HepG2 (cell line): Measurements from ENCODE around the gene SPATA12. TPM values are rescaled to one million over a fixed set of nuclear protein-coding genes. Genes with fewer than 3 reads are reported as not detected.

Source experiments
- ATAC-seq: fragments of 200-7000 bp; cut with Tn5 transposase; 3 replicates; pipeline ENCODE4 v1.9.1; 2020; ENCODE audit warnings: mild to moderate bottlenecking, moderate library complexity
- BruUV-seq: library from RNA; stranded (reverse); fragments of 400-500 nt; replicated peaks from 2 replicates; lab custom pipeline; 2021; lab: Mats Ljungman, UMichigan
- CTCF ChIA-PET: fragments of 300-600 bp; formaldehyde crosslinking; extraction: SDS; loops from one replicate; lab custom pipeline; 2021; ENCODE audit warnings: low total read pairs, inconsistent platforms, low intra/inter-chr PET ratio; lab: Yijun Ruan, JAX
- POLR2A ChIA-PET: fragments of 350-600 bp; sonication (Branson Sonifier 250); formaldehyde crosslinking; loops from one replicate; lab custom pipeline; 2020; ENCODE audit warnings: antibody characterized with exemption, inconsistent platforms; lab: Yijun Ruan, JAX
- DNase-seq: peaks from one replicate; pipeline ENCODE4 v3.0.0-alpha.2; 2015; ENCODE audit warnings: low spot score
- FAIRE-seq: peaks from 3 replicates; lab custom pipeline; 2011; peaks lifted over from hg19 to GRCh38; lab: Jason Lieb, UNC
- H2AFZ ChIP-seq: one replicate; pipeline ENCODE4 v1.6.1; 2011; ENCODE audit warnings: low read length, inconsistent platforms
- H3K27ac ChIP-seq: fragments of 300-600 bp; 3 replicates; pipeline ENCODE4 v1.8.0; 2011; ENCODE audit warnings: mixed run types, mild to moderate bottlenecking, mixed read lengths, low read length, inconsistent platforms; ENCODE audit not compliant: insufficient read depth; ENCODE audit errors: extremely low read length
- H3K27me3 ChIP-seq, 2 experiments: fragments of 200-600 bp in 1 of 2; 2 replicates in 1 of 2; 3 replicates in 1 of 2; pipeline versions ENCODE4 v1.6.0 to v1.8.0; 2011; ENCODE audit warnings: low read length in 2 of 2, mild to moderate bottlenecking in 2 of 2, moderate library complexity in 2 of 2, inconsistent platforms in 1 of 2; ENCODE audit not compliant: insufficient read depth in 2 of 2, control insufficient read depth in 1 of 2
- H3K36me3 ChIP-seq, 2 experiments: fragments of 200-600 bp in 1 of 2; replicated peaks in 1 of 2; 2 replicates in 1 of 2; 3 replicates in 1 of 2; pipeline versions ENCODE4 v1.5.1 to v1.8.0; 2011; ENCODE audit warnings: low read length in 2 of 2, inconsistent platforms in 1 of 2; ENCODE audit not compliant: insufficient read depth in 2 of 2, control insufficient read depth in 1 of 2
- H3K4me1 ChIP-seq: 2 replicates; pipeline ENCODE4 v1.5.1; 2012; ENCODE audit warnings: low read length, inconsistent platforms; ENCODE audit not compliant: insufficient read depth
- H3K4me2 ChIP-seq: 2 replicates; pipeline ENCODE4 v1.6.0; 2011; ENCODE audit warnings: low read depth, low read length, inconsistent platforms
- H3K4me3 ChIP-seq, 3 experiments: fragments of 200-600 bp in 1 of 3; sonication (generic), shearing (Covaris generic) in 1 of 3; replicated peaks in 1 of 3; 2 replicates each; pipeline ENCODE4 v1.5.1; 2011 to 2016; ENCODE audit warnings: low read length in 3 of 3, inconsistent platforms in 2 of 3, low read depth in 2 of 3, mild to moderate bottlenecking in 2 of 3, control low read depth in 1 of 3, mixed read lengths in 1 of 3; ENCODE audit not compliant: insufficient read depth in 1 of 3
- H3K79me2 ChIP-seq: one replicate; pipeline ENCODE4 v1.6.1; 2011; ENCODE audit warnings: low read length, inconsistent platforms; ENCODE audit not compliant: insufficient read depth
- H3K9ac ChIP-seq: 2 replicates; pipeline ENCODE4 v1.6.0; 2011; ENCODE audit warnings: mild to moderate bottlenecking, low read depth, low read length, inconsistent platforms; ENCODE audit not compliant: insufficient read depth
- H3K9me3 ChIP-seq: 2 replicates; pipeline ENCODE4 v1.5.1; 2012; ENCODE audit warnings: mild to moderate bottlenecking, low read length
- H4K20me1 ChIP-seq: 2 replicates; pipeline ENCODE4 v1.6.0; 2011; ENCODE audit warnings: inconsistent platforms, mild to moderate bottlenecking, low read length, moderate library complexity; ENCODE audit not compliant: insufficient read depth
- BCL6 ChIP-seq: IDR thresholded peaks from 2 replicates; pipeline ENCODE4 v1.6.1; 2016; ENCODE audit warnings: missing genetic modification reagents, missing compliant biosample characterization
- CBX2 ChIP-seq, 2 experiments: fragments of 200-600 bp in 1 of 2; sonication (generic); formaldehyde crosslinking in 1 of 2; IDR thresholded peaks; 2 replicates each; pipeline versions ENCODE4 v1.7.0 to v1.8.1; 2018 to 2022; ENCODE audit warnings: low read depth in 2 of 2, low read length in 1 of 2, mild to moderate bottlenecking in 1 of 2, missing genetic modification reagents in 1 of 2
- EED ChIP-seq: sonication (generic); formaldehyde crosslinking; IDR thresholded peaks from 2 replicates; pipeline ENCODE4 v1.5.0; 2020; ENCODE audit warnings: mild to moderate bottlenecking, missing genetic modification reagents
- FOXA3 ChIP-seq: IDR thresholded peaks from 2 replicates; pipeline ENCODE4 v1.6.1; 2016; ENCODE audit warnings: missing genetic modification reagents, missing compliant biosample characterization
- MAFF ChIP-seq: IDR thresholded peaks from 2 replicates; pipeline ENCODE4 v1.6.1; 2011; ENCODE audit warnings: low read depth, low read length, improper control_type of control experiment
- MAFG ChIP-seq: sonication (generic); formaldehyde crosslinking; IDR thresholded peaks from 2 replicates; pipeline ENCODE4 v1.5.1; 2020; ENCODE audit warnings: mild to moderate bottlenecking, missing genetic modification reagents
- MAFK ChIP-seq, 2 experiments: IDR thresholded peaks in 1 of 2; conservative IDR thresholded peaks in 1 of 2; 2 replicates each; pipeline ENCODE4 v1.6.1; 2011; ENCODE audit warnings: improper control_type of control experiment in 2 of 2, low read length in 2 of 2
- RARA ChIP-seq: IDR thresholded peaks from 2 replicates; pipeline ENCODE4 v1.6.1; 2016; ENCODE audit warnings: missing genetic modification reagents, missing compliant biosample characterization
- RELA ChIP-seq: sonication (generic); formaldehyde crosslinking; IDR thresholded peaks from 2 replicates; pipeline ENCODE4 v1.4.0; 2020; ENCODE audit warnings: missing genetic modification reagents
- ZNF329 ChIP-seq: sonication (generic); formaldehyde crosslinking; IDR thresholded peaks from 2 replicates; pipeline ENCODE4 v1.9.0; 2021; ENCODE audit warnings: low read depth, mild to moderate bottlenecking, missing genetic modification reagents
- ZNF547 ChIP-seq: sonication (generic); formaldehyde crosslinking; IDR thresholded peaks from 2 replicates; pipeline ENCODE4 v1.5.1; 2020; ENCODE audit warnings: mild to moderate bottlenecking, missing genetic modification reagents
- ZNF616 ChIP-seq: sonication (generic); formaldehyde crosslinking; IDR thresholded peaks from 2 replicates; pipeline ENCODE4 v1.5.0; 2020; ENCODE audit warnings: low read depth, mild to moderate bottlenecking, missing genetic modification reagents
- ZNF768 ChIP-seq: sonication (generic); formaldehyde crosslinking; IDR thresholded peaks from 2 replicates; pipeline ENCODE4 v1.4.0; 2020; ENCODE audit warnings: missing genetic modification reagents
- ZNF780A ChIP-seq: sonication (generic); formaldehyde crosslinking; IDR thresholded peaks from 2 replicates; pipeline ENCODE4 v1.8.0; 2022; ENCODE audit warnings: mild to moderate bottlenecking, missing genetic modification reagents, moderate library complexity
- WGBS: methylation state at CpG from one replicate; pipeline ENCODE4 v1.1.6; 2017; ENCODE audit warnings: low lambda C conversion rate; 5-methylcytosine and 5-hydroxymethylcytosine counted together
- in situ Hi-C: cut with HindIII; loops from 2 replicates; pipeline ENCODE4 v1.10.0; 2017; ENCODE audit warnings: low pct_unique_long_range_greater_than_20kb; ENCODE audit not compliant: extremely low pct_ligation_motif_present
- intact Hi-C: fragments of 100-400 bp; cut with micrococcal nuclease; formaldehyde crosslinking; loops from one replicate; pipeline ENCODE4 v1.10.0; 2022; ENCODE audit not compliant: unreplicated experiment
- polyA plus RNA-seq, 8 experiments: library from polyadenylated mRNA; depleted of rRNA in 3 of 8; stranded (reverse) in 7 of 8; unstranded in 1 of 8; fragments of >200 nt; fragmentation: Illumina TruSeq in 4 of 8; extraction: Trizol in 4 of 8; gene quantifications; 2 replicates each; pipeline versions ENCODE4 v1.2.1 to v1.2.3, GENCODE V29; 2011 to 2016; ENCODE audit warnings: low read depth in 4 of 8, missing spikeins in 1 of 8, mixed read lengths in 1 of 8; ENCODE audit not compliant: insufficient read depth in 1 of 8
- total RNA-seq, 5 experiments: library from RNA; depleted of rRNA; stranded (reverse); fragments of >200 nt; fragmentation: Illumina TruSeq; extraction: Trizol; gene quantifications; 2 replicates each; pipeline ENCODE4 v1.2.3, GENCODE V29; 2016; ENCODE audit warnings: low read depth in 1 of 5
- TF ChIP-seq, protein P1 (sequence below): sonication (generic); formaldehyde crosslinking; IDR thresholded peaks from 2 replicates; pipeline ENCODE4 v1.5.0; 2020; ENCODE audit warnings: mild to moderate bottlenecking, missing genetic modification reagents
- TF ChIP-seq, protein P2 (sequence below): sonication (generic); formaldehyde crosslinking; IDR thresholded peaks from 2 replicates; pipeline ENCODE4 v1.5.0; 2020; ENCODE audit warnings: missing genetic modification reagents
- TF ChIP-seq, protein P3 (sequence below): sonication (generic); formaldehyde crosslinking; IDR thresholded peaks from 2 replicates; pipeline ENCODE4 v1.4.0; 2020; ENCODE audit warnings: missing genetic modification reagents

The SPATA12 gene
- total and polyA plus RNA-seq, 2 of the 13 experiments (the other 11 are each of a cell fraction or from before 2014, with no cell fraction given) = 0.09 to 0.25 TPM

DNA sequence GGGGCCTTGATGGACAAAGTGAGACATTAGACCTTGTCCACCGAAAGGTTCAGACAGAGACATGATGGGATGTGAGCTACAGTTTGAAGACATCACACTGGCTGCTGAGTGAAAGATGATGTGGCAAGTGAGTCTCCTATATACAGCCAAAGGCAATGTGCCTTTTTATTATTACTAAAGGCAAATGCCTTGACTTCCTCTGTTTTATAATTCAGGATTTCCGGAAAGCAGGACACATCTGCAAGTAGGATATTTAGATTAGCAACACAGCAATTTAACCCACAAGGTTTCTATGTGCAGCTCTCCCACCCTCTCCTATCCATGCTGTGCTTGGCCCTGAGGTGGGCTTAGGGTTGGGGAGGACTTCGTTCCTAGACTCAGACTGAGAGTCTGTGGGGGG is 20.7 kb downstream of the SPATA12 start (continued):
- TF ChIP-seq, protein P1, sequence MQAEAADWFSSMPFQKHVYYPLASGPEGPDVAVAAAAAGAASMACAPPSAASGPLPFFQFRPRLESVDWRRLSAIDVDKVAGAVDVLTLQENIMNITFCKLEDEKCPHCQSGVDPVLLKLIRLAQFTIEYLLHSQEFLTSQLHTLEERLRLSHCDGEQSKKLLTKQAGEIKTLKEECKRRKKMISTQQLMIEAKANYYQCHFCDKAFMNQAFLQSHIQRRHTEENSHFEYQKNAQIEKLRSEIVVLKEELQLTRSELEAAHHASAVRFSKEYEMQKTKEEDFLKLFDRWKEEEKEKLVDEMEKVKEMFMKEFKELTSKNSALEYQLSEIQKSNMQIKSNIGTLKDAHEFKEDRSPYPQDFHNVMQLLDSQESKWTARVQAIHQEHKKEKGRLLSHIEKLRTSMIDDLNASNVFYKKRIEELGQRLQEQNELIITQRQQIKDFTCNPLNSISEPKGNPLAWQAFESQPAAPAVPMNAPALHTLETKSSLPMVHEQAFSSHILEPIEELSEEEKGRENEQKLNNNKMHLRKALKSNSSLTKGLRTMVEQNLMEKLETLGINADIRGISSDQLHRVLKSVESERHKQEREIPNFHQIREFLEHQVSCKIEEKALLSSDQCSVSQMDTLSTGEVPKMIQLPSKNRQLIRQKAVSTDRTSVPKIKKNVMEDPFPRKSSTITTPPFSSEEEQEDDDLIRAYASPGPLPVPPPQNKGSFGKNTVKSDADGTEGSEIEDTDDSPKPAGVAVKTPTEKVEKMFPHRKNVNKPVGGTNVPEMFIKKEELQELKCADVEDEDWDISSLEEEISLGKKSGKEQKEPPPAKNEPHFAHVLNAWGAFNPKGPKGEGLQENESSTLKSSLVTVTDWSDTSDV (CRISPR knock-in tag) = no peak
- no peak for TF ChIP-seq ZNF768
- no peak for TF ChIP-seq FOXA3
- no peak for TF ChIP-seq MAFG
- TF ChIP-seq BCL6 (CRISPR knock-in tag) = no peak
- TF ChIP-seq, protein P2, sequence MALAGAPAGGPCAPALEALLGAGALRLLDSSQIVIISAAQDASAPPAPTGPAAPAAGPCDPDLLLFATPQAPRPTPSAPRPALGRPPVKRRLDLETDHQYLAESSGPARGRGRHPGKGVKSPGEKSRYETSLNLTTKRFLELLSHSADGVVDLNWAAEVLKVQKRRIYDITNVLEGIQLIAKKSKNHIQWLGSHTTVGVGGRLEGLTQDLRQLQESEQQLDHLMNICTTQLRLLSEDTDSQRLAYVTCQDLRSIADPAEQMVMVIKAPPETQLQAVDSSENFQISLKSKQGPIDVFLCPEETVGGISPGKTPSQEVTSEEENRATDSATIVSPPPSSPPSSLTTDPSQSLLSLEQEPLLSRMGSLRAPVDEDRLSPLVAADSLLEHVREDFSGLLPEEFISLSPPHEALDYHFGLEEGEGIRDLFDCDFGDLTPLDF (CRISPR knock-in tag) = no peak
- TF ChIP-seq ZNF780A (CRISPR knock-in tag) = no peak
- TF ChIP-seq EED (CRISPR knock-in tag) = no peak
- TF ChIP-seq RELA (CRISPR knock-in tag) = no peak
- no peak for TF ChIP-seq ZNF547 (CRISPR knock-in tag)

DNA sequence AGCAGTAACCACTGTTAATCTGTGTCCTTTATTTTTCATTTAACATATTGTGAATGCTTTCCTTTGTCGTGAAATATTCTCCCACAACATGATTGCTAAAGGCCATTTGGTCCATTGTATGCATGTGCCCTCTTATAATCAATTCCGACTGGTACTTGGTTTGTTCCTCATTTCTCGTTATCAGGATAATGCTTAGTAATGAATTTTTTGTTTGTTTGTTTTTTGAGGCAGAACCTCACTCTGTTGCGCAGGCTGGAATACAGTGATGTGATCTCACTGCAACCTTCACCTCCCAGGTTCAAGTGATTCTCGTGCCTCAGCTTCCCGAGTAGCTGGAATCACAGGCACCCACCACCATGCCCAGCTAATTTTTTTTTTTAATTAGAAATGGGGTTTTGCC is 22.0 kb downstream of the SPATA12 start:
- H3K4me1 ChIP-seq = peaks cover 56% of the 10 kb centered on the region
- no peak overlapping the region for H3K4me3 ChIP-seq
- DNase-seq (no peak), FAIRE-seq (no peak), ATAC-seq (no peak)
- no peak overlapping the region for H3K4me2 ChIP-seq
- H4K20me1 ChIP-seq = no peaks in the 10 kb centered on the region
- H3K27ac ChIP-seq = no peak overlapping the region
- no peaks in the 10 kb centered on the region for H3K36me3 ChIP-seq
- H2AFZ ChIP-seq = no peak overlapping the region
- 91% methylated on average over 6 of the region's 6 CpGs for WGBS
- no peaks in the 10 kb centered on the region for H3K9me3 ChIP-seq
- ChIA-PET CTCF (no interaction called here), POLR2A (interaction anchor here (0.7 kb wide), 1 partner anchor 207 kb away, joined by 3 read pairs; no protein-coding TSS in a partner anchor)
- peaks cover 0 to 8% of the 10 kb centered on the region in 2 experiments; a peak in 1 of 5 replicates for H3K27me3 ChIP-seq
- intact Hi-C loops (no loop called here), in situ Hi-C loops (loop anchor here (10.0 kb wide), 1 partner anchor 88 kb away; no protein-coding TSS in a partner anchor)
- no peak overlapping the region for H3K9ac ChIP-seq
- no TSS peak for BruUV-seq
- peaks cover 4% of the 10 kb centered on the region for H3K79me2 ChIP-seq
- TF ChIP-seq MAFF (peak; percentile 21; the same call in 1 of the 2 replicates), MAFK (conservative IDR thresholded peaks at IDR 0.05 in 1 of 2, IDR thresholded peaks at IDR 0.05 in 1 of 2; ENCODE audit: low read length in 2 of 2) (peak; percentile 56 to 66; a peak in 3 of 4 replicates), ZNF329 (CRISPR knock-in tag) (no peak), RARA (CRISPR knock-in tag) (no peak), CBX2 (IDR thresholded peaks at IDR 0.05; ENCODE audit: low read depth, low read length) (no peak), CBX2 (CRISPR knock-in tag; IDR thresholded peaks at IDR 0.05; ENCODE audit: low read depth) (no peak), ZNF616 (no peak)
- TF ChIP-seq, protein P3, sequence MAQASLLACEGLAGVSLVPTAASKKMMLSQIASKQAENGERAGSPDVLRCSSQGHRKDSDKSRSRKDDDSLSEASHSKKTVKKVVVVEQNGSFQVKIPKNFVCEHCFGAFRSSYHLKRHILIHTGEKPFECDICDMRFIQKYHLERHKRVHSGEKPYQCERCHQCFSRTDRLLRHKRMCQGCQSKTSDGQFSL (CRISPR knock-in tag) = no peak
